Activated naive CD4-positive, alpha-beta T cell (primary cell): ENCODE measurements around the gene TTC8.
"Not testable (repeated sequence)": the region's sequence is repeated elsewhere in the genome, so short reads cannot be mapped to it uniquely, and the experiment has no call there.

ENCODE experiments used
- DNase-seq, 4 experiments: peaks; one replicate each; lab custom pipeline; 2025; lab: John Stamatoyannopoulos, UW

TTC8 gene

DNA sequence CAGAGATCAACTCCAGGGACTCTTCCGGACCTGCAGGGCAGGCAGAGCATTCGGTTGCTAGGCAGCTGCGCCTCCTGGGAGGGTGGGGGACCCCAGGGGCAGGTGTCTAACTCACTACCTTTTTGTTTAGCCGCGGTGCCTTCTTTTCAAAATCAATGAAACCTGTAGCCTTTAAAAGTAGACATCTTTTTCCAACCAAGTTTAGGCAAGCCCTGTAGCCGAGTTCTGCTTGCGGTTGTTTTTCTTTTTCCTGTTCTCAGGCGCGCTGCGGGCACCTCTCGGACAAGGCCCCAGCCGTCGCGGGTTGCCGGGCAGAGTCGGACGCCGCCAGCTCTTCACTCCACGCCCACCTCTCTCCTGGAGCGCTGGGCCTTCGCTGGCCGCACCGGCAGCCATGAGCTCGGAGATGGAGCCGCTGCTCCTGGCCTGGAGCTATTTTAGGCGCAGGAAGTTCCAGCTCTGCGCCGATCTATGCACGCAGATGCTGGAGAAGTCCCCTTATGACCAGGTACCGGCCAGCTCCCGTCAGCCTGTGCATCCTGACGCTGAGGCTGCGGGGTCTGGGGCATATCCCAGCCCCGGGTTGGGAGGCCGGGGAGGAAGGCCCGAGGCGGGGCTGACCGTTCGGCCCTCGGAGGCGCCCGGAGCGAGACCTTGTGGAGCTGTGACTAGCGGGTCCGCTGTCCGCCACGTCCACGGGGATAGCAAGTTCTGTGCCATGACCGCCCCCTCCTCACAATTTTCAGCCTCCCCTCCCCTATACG, at the start of gene TTC8:
Gene TTC8 (plus strand): TSS at position 338 of the 764 bp plus-strand sequence. CDS start 57 bp downstream, at position 395.
- DNase-seq = peak; percentile 74 to 86 (median 80)

DNA sequence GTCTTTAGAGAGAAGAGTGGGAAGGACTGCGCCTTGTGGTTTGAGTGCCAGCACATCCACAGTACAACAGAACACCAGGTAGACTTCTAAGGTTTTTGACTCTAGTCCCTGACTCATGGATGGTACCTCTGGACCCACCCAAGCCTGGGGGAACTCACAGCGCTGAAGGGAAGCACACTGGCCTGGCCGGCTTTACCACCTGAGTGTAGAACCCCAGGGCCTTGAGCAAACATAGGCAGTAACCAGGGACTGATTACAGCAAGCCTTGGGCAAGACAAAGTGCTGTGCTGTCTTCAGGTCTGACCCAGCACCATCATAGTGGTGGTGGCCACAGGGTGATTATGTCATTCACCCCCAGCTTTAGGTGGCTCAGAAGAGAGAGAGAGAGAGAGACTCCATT, 48.9 kb upstream of the TTC8 start:
- DNase-seq = no peak

GRCh38 chr14:88785911-88786310, 38.5 kb upstream of the TTC8 start:
- no peak for DNase-seq

GRCh38 chr14:88786715-88787114, 37.7 kb upstream of the TTC8 start:
- no peak for DNase-seq

DNA sequence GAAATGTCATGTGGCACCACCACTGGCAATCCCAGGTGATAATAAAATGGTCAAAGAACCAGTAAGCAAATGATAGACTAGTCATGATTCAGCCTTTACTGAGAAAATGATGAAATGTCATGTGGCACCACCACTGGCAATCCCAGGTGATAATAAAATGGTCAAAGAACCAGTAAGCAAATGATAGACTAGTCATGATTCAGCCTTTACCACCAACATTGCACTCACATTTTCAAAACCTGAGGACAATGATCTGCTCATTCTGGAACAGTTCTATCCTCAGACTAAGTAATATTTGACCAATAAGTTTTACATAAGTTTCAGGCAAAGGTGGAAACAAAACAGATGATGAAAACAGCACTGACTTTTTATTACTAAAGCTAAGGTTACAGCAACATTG, 34.9 kb upstream of the TTC8 start:
- DNase-seq = not testable (repeated sequence)

DNA sequence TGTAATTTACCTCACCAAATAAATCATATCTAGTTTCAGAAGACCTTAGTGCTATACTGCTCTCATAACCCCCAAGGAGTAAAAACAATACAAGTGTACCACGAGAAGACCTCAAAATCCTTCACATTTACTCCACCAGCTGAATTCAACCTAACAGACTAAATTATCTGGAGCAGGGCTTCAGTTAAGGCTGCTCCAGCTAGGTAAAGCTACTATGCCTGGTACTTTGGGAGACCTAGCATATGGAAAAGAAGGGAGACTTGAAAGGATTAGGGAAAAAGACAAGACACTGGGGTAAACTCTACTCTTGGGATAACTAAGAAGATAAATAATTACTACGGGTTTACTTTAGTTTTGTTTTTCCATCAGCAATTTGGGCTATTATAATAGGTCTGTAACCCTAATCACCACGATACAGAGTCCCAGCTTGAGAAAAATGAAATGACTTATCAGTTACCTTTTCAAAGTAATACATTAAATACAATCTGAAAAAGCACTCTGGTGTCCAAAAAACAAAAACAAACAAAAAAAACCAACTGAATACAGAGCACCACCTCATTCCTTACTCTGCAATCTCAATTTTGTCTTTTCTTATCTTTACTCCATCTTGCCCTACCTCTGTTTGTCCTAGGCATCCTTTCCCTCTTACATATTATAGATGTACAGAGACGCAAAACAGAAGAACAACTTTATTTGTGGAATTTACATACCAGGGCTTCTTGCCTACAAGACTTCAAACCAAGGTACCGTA, 33.8 kb upstream of the TTC8 start:
- no peak for DNase-seq

- no peak for DNase-seq
Observed at GRCh38 chr14:88791252-88791621, 33.2 kb upstream of the TTC8 start.

DNA sequence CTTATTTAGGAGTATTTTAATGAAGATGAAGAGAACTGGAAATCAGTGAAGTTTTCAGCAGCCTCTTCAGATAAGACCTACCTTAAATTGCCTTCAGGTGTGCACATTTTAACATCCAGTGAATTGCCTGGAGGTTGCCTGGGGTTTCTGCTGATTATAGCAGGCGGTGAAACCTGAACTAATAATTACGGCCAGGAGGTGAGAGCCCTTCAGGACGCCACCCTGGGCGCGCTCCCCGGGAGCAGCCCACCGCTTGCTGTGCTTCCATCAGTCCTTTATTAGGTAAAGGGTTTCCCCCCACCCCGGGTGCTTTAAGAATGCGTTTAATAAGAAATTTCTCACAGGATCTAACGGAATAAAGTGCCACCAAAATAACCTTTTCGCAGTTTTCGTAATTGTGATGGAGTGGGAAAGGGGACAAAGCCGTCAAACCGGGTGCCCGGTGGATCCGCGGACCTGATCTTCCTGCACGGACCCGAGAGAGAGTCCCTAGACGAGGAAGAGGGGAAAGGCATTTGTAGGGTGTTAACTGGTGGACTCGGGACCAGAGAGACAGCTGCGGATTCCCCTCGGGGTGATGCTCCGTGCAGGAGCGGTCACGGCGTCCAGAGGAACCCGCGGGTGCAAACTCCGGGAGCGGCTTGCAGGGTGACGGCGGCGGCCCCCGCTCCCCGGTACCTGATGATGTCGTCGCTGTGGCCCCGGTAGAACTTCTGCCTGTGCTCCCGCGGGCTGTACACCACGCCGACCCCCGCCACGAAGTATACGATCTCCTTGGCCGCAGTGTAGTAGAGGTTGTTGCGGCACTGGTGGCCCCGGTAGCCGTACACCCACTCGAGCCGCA, 32.6 kb upstream of the TTC8 start:
- DNase-seq = peak in 3 of 4 experiments; percentile 12 to 21 (median 14)

- peak; percentile 55 to 84 (median 60) for DNase-seq
Observed at GRCh38 chr14:88792473-88793258, 31.8 kb upstream of the TTC8 start, which contains the start of gene EML5. Gene EML5, minus strand, starts transcription at chr14:88792953. Its CDS starts 450 bp downstream, at chr14:88792503.

GRCh38 chr14:88793259-88793625, 31.2 kb upstream of the TTC8 start:
- no peak for DNase-seq

- no peak for DNase-seq
Observed at GRCh38 chr14:88798156-88798555, 26.3 kb upstream of the TTC8 start.

- no peak for DNase-seq
Observed at GRCh38 chr14:88799522-88799921, 24.9 kb upstream of the TTC8 start.

DNA sequence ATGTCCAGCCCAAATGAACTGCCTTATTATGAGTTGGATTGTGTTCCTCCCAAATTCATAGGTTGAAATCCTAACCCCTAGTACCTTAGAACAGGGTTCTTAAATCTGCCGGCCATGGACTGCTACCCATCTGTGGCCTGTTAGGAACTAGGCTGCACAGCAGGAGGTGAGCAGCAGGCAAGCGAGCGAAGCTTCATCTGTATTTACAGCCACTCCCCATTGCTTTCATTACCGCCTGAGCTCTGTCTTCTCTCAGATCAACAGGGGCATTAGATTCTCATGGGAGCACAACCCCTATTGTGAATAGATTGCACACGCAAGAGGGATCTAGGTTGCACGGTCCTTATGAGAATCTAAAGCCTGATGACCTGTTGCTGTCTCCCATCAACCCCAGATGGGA, 21.9 kb upstream of the TTC8 start:
- no peak for DNase-seq

DNA sequence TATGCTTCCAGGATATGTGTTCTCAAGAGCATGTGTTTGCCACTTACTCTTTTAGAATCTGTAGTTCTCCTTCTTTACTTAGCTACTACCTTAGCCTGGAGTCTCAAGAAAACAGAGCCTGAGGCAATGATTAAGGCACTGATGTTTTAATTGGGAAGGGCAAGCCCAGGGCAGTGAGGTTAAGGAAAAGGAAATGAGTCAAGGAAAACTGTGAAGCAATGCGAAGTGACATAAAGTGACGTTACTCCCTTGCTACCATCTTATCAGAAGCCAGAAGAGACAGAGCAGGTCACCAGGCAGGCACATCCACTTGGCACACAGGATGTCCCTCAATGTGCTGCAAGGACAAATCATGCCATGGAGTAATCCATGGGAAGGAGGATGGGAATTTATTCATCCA, 20.4 kb upstream of the TTC8 start:
- no peak for DNase-seq

- DNase-seq = no peak
Observed at GRCh38 chr14:88804477-88804876, 20.0 kb upstream of the TTC8 start.

- DNase-seq = no peak
Observed at GRCh38 chr14:88808359-88808758, 16.1 kb upstream of the TTC8 start.

DNA sequence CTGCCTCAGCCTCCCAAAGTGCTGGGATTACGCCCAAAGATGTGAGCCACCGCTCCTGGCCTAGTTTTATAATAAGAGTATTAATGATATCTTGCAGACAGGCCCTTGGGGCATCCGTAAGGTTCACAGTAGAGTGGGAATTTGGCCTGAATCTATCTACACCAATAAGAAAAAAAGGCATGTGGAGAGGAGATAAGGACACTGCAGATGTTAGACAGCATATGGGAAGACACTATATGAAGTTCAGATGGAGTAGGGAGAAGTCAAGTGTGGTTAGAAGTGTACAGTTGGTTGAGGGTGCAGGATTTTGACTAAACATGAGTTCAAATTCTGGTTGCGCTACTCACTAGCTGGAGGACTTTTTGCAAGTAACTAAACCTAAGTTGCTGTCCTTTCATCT, 8.5 kb upstream of the TTC8 start:
- no peak for DNase-seq

GRCh38 chr14:88818018-88818417, 6.4 kb upstream of the TTC8 start:
- DNase-seq = no peak

GRCh38 chr14:88819674-88820073, 4.8 kb upstream of the TTC8 start:
- DNase-seq = not testable (repeated sequence)

DNA sequence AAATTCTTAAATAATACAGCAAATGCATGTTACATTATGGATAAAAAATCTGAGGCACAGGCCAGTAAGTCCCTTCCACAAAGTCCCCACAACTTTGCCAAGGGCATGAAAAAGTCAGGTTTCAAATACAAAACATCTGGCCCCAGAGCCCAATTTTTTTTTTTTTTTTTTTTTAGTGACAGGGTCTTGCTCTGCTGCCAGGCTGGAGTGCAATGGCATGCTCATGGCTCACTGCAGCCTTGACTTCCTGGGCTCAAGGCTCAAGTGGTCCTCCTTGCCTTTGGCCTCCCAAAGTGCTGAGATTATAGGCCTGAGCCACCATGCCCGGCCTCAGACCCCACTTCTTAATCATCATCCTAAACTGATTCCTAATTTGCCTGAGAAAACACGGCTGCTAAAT, 3.1 kb upstream of the TTC8 start:
- no peak for DNase-seq

DNA sequence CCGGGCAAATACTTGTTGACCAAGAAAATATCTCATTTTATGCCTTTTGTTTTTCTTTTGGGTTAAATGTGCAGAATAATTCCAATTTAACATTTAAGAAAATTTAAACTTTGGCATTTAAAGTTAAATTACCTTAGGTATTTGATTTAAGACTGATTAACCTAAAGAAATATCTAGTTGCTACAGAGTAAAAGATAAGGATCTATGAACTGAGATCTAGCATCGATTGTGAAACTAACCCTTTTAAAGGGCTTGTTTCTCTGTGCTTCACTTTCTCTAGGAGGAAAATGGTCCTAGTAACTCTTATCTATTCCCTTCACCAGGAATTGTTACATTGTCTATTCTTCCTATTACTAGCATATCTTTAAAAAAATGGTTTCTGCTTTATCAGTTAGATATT, 2.6 kb upstream of the TTC8 start:
- DNase-seq = no peak

GRCh38 chr14:88823968-88824313, 510 bp upstream of the TTC8 start:
- DNase-seq = no peak
